ENCODE measurements around the gene VWA5B1. TPM values are rescaled to one million over a fixed set of nuclear protein-coding genes. Genes with fewer than 3 reads are reported as not detected.
A peak's percentile ranks its signal among the peaks of the same experiment; 100 is the strongest.

The VWA5B1 gene
- total and polyA plus RNA-seq, 2 of the 8 experiments (the other 6 are each of a cell fraction or from before 2014, with no cell fraction given) = 0.54 to 2.3 TPM

DNA sequence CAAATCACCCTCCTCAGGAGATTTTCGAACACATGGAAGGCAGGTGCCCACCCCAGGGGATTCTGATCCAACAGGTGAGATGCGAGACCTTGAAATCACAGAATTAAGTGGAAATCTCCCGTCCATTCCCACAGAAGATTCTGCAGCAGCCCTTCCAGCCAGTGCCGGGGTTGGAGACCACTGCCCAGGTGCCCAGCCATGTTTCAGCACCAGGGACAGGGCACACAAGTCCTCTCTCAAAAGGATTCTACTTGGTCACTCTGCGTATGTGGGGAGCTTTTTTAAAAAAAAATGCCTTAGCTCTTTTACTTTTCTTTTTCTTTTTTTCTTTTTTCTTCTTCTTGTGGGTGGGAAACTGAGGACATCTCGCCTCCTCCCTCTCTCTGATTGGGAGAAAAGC, 80.7 kb downstream of the VWA5B1 start:
- Histone ChIP-seq H3K27ac (ENCODE audit: low read depth, low read length) (no peak overlapping the region), H3K56ac (replicated peaks; ENCODE audit: insufficient read length, low read depth, low read length) (no peak overlapping the region), H4K20me1 (replicated peaks in 1 of 2; ENCODE audit: control insufficient read depth in 1 of 2, insufficient read depth in 2 of 2, low read length in 2 of 2) (peaks cover 0 to 2% of the 10 kb centered on the region in 2 experiments), H3K4me1 (replicated peaks in 1 of 4; ENCODE audit: control insufficient read depth in 3 of 4, insufficient read depth in 4 of 4, low read length in 3 of 4) (peaks cover 0 to 3% (median 3%) of the 10 kb centered on the region in 4 experiments; a peak in 4 of 7 replicates), H3K4me3 (ENCODE audit: extremely low read depth in 1 of 4, insufficient read depth in 2 of 4, low read depth in 3 of 4, low read length in 4 of 4) (no peak overlapping the region), H3K14ac (ENCODE audit: insufficient read length) (no peak overlapping the region), H3K27me3 (replicated peaks in 1 of 4; ENCODE audit: control insufficient read depth in 3 of 4, extremely low read depth in 1 of 4, insufficient read depth in 3 of 4, low read length in 3 of 4) (peaks cover 7 to 39% (median 29%) of the 10 kb centered on the region in 4 experiments), H3K23ac (ENCODE audit: insufficient read length) (no peak overlapping the region), H3K23me2 (ENCODE audit: low read depth, low read length) (peaks cover 6% of the 10 kb centered on the region; the same call in 1 of the 2 replicates), H3K36me3 (ENCODE audit: control insufficient read depth in 2 of 4, insufficient read depth in 4 of 4, low read length in 3 of 4) (no peaks in the 10 kb centered on the region), H3K4ac (replicated peaks; ENCODE audit: insufficient read length, low read depth, low read length) (no peak overlapping the region), H4K91ac (replicated peaks; ENCODE audit: insufficient read length, low read length) (no peak overlapping the region), H3K9ac (replicated peaks in 1 of 4; ENCODE audit: extremely low read depth in 1 of 4, low read depth in 3 of 4, low read length in 3 of 4) (no peak overlapping the region), H3K79me2 (ENCODE audit: control insufficient read depth in 1 of 2, insufficient read depth in 2 of 2, low read length in 2 of 2) (no peaks in the 10 kb centered on the region), H4K5ac (ENCODE audit: insufficient read length, low read depth, low read length) (no peak overlapping the region), H2AFZ (ENCODE audit: low read length) (no peak overlapping the region), H2BK120ac (replicated peaks; ENCODE audit: low read depth, low read length) (no peak overlapping the region), H2BK5ac (ENCODE audit: low read depth, low read length) (no peak overlapping the region), H2AK5ac (ENCODE audit: low read depth, low read length) (no peak overlapping the region), H2BK20ac (ENCODE audit: low read length) (no peak overlapping the region), H2BK12ac (ENCODE audit: low read depth, low read length) (no peak overlapping the region), H2BK15ac (ENCODE audit: low read length) (no peak overlapping the region), H3K79me1 (ENCODE audit: low read depth, low read length) (no peaks in the 10 kb centered on the region), H4K8ac (ENCODE audit: extremely low read depth, insufficient read depth, low read length) (no peak overlapping the region), H3K4me2 (ENCODE audit: insufficient read depth in 1 of 2, low read depth in 2 of 2, low read length in 2 of 2) (no peak overlapping the region), H3K18ac (ENCODE audit: extremely low read depth, low read length) (no peak overlapping the region), H3K9me3 (ENCODE audit: insufficient read depth in 2 of 2, low read depth in 1 of 2, low read length in 1 of 2) (no peaks in the 10 kb centered on the region)
- 56% methylated on average over 6 of the region's 6 CpGs; no CpG with 5 or more reads in 1 of the 2 experiments for WGBS, 2 experiments (ENCODE audit: extremely low coverage in 1 of 2, insufficient coverage in 1 of 2, insufficient read length in 1 of 2, insufficient replicate concordance in 2 of 2, low coverage in 1 of 2, low lambda C conversion rate in 2 of 2, missing lambda C conversion rate in 1 of 2)
- peak in 1 of 2 experiments; percentile 67 for DNase-seq (ENCODE audit: low read depth in 1 of 2, low spot score in 2 of 2)
- peak; percentile 52; the same call in 1 of the 2 replicates for TF ChIP-seq YY1 (IDR thresholded peaks at IDR 0.05; ENCODE audit: low read depth, low read length)
- TF ChIP-seq ASH2L (IDR thresholded peaks at IDR 0.05; ENCODE audit: low read length) = no peak
- ChIA-PET CTCF (ENCODE audit: partially characterized antibody) (interaction anchor here (0.6 to 2.4 kb wide), 9 partner anchors 9 to 717 kb away, joined by 3 to 13 read pairs (median 3); no protein-coding TSS in a partner anchor), POLR2A (ENCODE audit: partially characterized antibody) (interaction anchor here (1.0 to 1.7 kb wide), 2 partner anchors 10 to 113 kb away, joined by 3 to 4 read pairs; no protein-coding TSS in a partner anchor)
- FAIRE-seq = no peak

Data from H1 (cell line).